NK-92 (cell line): ENCODE data around the gene KRT10.
"Not testable (repeated sequence)": the region's sequence is repeated elsewhere in the genome, so short reads cannot be mapped to it uniquely, and the experiment has no call there.

ENCODE experiments used
- DNase-seq: peaks from one replicate; lab custom pipeline; 2025; ENCODE audit not compliant: unreplicated experiment; lab: John Stamatoyannopoulos, UW

KRT10 gene

GRCh38 chr17:40833882-40834281, 11.5 kb upstream of the KRT10 start:
- DNase-seq: no peak

- DNase-seq: no peak
These were observed 10.4 kb upstream of the KRT10 start for GRCh38 chr17:40832840-40833239.

DNA sequence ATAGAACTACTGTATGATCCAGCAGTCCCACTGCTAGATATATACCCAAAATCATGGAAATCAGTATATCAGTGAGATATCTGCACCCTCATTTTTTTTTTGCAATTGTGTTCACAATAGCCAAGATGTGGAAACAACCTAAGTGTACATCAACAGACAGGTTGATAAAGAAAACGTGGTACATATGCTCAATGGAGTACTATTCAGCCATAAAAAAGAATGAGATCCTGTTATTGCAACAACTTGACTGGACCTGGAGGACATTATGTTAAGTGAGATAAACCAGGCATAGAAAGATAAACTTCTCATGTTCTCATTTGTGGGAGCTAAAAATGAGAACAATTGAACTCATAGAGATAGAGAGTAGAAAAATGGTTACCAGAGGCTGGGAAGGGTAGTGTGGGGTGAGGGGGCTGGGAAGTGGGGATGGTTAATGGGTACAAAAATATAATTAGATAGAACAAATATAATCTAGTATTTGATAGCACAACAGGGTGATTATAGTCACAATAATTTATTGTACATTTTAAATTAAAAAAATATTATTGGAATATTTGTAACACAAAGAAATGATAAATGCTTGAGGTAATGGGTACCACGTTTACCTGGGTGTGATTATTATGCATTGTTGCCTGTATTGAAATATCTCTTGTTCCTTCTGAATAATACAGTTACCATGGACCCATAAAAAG, 7.8 kb upstream of the KRT10 start:
- no peak for DNase-seq

DNA sequence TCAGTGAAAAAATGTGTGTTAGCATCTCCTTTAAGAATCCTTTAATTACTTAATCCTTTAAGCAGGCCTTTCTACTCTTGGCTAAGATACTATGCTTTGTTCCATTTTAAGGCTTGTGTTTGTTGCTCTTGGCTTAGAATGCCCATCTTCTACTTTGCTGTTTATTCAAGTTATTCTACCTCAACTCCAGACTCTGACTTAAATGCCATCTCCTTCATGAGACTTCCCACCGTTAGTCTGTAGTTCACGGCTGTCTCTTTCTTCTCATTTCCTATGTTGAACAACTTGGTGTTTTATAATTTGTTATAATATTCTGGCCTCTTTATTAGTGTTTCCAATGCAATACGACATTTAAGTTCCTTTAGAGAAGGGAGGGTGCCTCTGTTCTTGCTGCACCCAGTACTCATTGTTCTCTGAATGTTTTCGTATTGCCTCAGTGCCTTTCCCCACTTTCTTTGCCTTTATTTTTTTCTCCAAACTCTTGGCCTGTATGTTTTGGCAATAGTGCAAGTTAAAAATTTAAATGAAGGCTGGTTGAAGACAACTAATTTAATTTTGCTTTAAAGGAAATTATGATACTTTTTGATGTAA, 6.1 kb upstream of the KRT10 start:
- no peak for DNase-seq

- DNase-seq: no peak
These were observed 5.5 kb upstream of the KRT10 start for GRCh38 chr17:40827746-40828453.

- DNase-seq: no peak
These were observed 3.2 kb upstream of the KRT10 start for GRCh38 chr17:40825599-40825998.

DNA sequence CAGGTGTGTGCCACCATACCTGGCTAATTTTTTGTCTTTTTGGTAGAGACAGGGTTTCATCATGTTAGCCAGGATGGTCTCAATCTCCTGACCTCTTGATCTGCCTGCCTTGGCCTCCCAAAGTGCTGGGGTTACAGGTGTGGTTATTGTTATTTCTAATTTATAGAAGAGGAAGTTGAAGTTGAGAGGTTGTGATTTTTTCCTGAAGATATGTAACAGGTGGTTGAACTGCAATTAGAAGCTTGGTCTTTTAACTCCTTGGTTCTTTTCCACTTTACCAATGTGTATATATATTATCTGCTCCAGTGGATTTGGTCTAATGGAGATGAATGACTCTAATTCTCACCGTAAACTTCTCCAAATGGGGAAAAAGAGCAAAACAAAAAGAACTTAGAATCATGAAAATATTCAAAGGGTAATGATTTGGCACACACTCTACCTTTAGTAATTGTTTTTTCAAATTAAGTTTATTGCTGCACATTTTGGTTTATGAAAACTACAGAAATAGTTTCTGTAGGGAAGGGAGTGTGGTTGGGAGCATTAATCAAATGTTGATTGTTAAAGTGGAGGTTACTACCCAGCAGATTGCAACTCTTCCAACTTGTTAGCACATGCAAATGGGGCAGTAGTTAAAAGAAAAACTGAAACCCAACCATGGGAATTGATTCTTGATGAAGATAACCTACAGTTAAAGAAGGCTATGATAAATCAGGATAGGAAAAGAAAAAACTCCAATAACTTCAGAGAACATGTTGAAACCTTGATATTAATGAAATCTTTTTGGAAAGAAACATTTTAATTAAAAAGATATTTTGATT, 1.8 kb upstream of the KRT10 start:
- DNase-seq: no peak

DNA sequence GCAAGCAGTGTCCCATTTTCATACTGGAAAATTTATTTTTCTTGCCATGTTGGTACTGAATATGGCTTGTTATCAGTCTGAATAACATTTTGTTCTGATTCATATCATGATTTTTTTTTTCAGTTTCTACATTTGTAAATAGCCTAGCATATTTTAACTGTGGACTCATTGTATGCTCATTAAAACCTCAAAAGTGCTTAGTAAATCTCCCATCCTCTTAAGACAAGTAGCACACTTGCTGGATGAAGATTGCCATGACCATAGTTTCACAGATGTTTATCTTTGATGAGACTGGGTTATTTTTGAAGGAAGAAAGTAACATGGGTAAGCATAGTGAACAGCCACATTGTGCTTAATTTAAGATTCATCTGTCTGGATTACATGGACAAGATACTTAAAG, 878 bp downstream of the KRT10 start:
- no peak for DNase-seq

DNA sequence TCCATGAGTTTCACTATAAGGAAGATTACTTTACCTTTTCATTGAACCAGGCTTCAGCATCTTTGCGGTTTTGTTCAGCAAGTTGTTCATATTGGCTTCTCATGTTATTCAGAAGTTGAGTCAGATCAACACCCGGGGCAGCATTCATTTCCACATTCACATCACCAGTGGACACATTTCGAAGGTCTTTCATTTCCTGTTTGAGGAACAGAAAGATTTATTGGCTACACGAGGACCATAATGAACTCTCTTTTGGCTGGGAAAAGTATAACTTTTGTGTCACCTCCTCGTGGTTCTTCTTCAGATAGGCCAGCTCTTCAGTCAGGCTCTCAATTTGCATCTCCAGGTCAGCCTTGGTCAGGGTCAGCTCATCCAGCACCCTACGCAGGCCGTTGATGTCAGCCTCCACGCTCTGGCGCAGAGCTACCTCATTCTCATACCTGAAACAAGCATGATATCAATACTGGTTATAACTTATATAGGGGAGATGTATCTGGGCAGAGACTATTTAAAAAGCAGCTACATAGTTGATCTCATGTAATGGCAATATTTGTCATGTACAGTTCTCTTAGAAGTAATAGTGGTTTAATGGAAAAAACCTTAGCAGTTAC, 2.1 kb downstream of the KRT10 start:
- no peak for DNase-seq

DNA sequence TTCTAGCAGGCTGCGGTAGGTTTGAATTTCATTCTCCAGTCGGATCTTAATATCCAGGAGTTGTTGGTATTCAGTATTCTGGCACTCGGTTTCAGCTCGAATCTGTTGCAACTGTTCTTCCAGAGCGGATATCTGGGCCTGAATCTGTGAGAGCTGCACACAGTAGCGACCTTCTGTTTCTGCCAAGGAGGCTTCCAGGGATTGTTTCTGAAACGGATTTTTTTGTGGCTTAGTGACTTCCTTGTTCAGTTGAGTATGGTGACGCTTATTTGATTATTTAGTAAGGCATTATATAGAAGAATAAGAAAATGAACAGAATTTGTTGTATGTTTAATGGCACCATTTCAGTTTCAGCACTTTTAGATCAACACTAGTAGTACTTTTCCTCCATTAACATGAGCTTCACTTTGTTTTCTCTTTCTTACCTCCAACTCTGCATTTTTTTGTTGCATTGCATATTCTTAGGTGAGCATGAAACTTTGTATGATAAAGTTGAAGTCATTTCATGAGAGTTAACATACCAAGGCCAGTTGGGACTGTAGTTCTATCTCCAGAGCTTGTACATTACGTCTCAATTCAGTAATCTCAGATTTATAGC, 2.8 kb downstream of the KRT10 start:
- no peak for DNase-seq

DNA sequence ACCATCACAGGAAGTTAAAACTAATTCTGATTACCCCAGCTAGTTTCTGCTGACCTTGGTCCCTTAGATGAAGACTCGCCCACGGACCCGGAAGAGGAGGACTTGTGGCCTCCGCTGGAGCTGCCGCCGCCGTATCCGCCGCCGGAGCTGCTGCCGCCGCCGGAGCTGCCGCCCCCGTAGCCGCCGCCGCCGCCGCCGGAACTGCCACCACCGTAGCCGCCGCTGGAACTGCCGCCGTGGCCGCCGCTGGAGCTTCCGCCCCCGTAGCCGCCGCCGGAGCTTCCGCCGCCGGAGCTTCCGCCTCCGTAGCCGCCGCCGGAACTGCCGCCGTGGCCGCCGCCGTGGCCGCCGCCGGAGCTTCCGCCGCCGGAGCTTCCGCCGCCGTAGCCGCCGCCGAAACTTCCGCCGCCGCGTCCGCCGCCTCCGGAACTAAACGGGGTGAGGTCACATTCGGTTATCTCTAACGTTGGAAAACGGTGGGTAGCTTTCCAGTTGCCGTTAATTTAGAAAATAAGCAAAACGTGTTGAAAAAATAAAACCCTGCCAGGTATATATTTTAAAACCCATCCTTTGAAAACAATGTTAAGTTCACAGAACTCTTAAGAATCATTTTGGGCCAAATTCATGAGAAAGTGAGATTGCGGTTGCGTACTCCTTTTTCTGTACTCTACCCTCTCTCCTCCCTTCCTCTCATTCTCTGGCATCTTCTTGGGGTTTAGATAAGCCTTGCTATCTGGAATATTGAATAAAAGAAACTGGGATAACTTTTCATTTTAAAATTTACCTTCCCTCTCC, 3.5 kb downstream of the KRT10 start:
- peak; percentile 18 for DNase-seq

- DNase-seq: no peak
These were observed 4.1 kb downstream of the KRT10 start for GRCh38 chr17:40818343-40818732.

GRCh38 chr17:40817103-40817682, 5.2 kb downstream of the KRT10 start:
- DNase-seq: no peak

DNA sequence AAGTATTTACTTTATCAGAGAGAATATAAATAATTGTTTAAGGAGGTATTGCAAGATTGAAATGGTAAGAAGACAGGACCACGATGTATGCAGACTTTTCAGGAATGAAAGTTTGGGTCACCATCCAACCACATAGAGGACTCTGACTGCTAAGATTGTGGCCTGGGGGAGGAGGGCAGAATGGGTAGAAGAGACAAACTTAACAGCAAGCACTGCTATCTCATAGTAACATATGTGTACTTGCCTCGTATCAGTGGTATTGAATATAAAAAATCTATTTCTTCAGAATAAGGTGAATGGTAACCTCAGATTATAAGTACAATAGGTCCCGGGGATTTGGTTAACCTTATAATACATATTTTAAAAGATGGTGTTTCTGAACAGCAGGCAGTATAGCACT, 5.8 kb downstream of the KRT10 start:
- no peak for DNase-seq

DNA sequence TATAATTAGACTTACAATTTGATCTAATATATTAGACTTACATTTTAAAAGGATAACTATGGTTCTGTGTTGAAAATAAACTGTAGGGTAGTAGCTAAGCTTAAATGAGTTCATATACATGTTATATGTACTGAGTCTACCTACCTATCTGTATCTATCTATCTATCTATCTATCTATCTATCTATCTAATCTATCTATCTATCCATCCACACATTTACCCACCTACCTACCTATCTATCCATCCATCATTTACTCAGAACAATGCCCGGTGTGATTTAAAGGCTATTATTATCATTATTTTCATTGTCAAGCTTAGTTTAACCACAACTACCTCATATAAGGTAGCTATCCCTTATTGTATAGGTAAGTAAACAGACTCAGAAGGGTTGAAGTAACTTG, 7.0 kb downstream of the KRT10 start:
- no peak for DNase-seq

DNA sequence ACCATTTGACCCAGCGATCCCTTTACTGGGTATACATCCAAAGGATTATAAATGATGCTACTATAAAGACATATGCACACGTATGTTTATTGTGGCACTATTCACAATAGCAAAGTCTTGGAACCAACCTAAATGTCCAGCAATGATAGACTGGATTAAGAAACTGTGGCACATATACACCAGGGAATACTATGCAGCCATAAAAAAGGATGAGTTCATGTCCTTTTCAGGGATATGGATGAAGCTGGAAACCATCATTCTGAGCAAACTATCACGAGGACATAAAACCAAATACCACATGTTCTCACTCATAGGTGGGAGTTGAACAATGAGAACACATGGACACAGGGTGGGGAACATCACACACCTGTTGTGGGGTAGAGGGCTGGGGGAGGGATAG, 7.8 kb downstream of the KRT10 start:
- not testable (repeated sequence) for DNase-seq

DNA sequence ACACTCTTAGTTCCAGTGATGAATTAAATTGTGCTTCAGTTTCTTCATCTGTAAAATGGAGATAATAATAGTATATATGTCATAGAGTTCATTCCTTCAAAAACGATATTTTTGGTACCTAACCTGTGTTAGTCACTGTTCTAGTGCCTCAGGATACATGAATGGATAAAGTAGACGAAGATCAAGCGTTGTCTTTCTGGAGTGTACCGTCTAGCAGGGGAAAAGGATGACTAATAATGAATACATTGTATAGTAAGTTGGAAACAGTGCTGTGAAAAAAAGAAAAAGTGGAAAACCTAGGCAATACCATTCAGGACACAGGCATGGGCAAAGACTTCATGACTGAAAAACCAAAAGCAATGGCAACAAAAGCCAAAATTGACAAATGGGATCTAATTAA, 8.6 kb downstream of the KRT10 start:
- no peak for DNase-seq

DNA sequence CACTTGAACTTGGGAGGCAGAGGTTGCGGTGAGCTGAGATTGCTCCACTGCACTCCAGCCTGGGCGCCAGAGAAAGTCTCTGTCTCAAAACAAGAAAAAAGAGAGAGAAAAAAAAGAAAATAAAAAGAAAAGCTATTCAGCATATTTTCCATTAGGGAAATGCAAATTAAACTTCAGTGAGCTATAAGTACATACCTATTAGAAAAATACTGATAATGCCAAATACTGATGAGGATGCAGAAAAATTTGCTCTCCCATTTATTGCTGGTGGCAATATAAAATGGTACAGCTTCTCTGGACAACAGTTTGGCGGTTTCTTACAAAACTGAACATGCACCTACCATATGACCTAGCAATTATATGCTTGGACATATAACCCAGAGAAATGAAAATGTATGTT, 9.8 kb downstream of the KRT10 start:
- DNase-seq: no peak

DNA sequence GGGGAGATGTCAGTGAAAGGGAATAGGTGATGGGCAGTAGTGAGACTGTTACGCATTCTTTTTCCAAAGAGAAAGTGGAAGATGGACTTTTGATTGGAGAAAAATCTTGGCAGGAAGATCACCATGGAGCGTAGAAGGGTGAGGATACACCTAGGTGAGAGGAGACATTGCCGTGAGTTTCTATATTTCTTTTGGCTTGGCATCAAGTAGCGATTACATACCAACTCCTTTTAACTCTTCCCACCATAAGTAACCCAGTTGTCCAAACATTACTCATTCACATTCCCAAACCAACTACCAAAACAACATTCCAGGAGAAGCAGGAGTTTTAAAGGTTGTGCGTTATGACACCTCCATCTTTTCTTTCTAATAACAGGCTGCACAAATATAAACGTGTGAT, 11.9 kb downstream of the KRT10 start:
- DNase-seq: no peak
